Thoracic aorta (tissue), 2 donors: ENCODE data around the gene PPARG. TPM values are rescaled to one million over a fixed set of nuclear protein-coding genes. Genes with fewer than 3 reads are reported as not detected.

Source experiments
- ATAC-seq: fragments of 150-250 bp; one replicate; pipeline ENCODE4 v1.8.0; 2017; ENCODE audit warnings: low read depth; ENCODE audit not compliant: insufficient number of reproducible peaks, low FRiP score
- DNase-seq: peaks from one replicate; pipeline ENCODE4 v3.0.0-alpha.2; 2020; ENCODE audit warnings: low spot score
- H3K27ac ChIP-seq, 2 donors: fragments of 200-600 bp; sonication (generic); 1 replicate in 1 of 2; 2 replicates in 1 of 2; pipeline ENCODE4 v1.5.1; 2016; ENCODE audit warnings: mild to moderate bottlenecking in 2 of 2, moderate library complexity in 2 of 2
- H3K27me3 ChIP-seq: fragments of 200-600 bp; sonication (generic); replicated peaks from 2 replicates; pipeline ENCODE4 v1.6.0; 2016; ENCODE audit warnings: mild to moderate bottlenecking; ENCODE audit not compliant: insufficient read depth
- H3K36me3 ChIP-seq: fragments of 200-600 bp; sonication (generic); one replicate; pipeline ENCODE4 v1.5.1; 2016
- H3K4me1 ChIP-seq, 2 donors: fragments of 200-600 bp; sonication (generic); 1 replicate in 1 of 2; 2 replicates in 1 of 2; pipeline versions ENCODE4 v1.5.1 to v1.6.0; 2016; ENCODE audit warnings: low read depth in 2 of 2, mild to moderate bottlenecking in 1 of 2; ENCODE audit not compliant: control insufficient read depth in 1 of 2
- H3K4me3 ChIP-seq: fragments of 200-600 bp; sonication (generic); 2 replicates; pipeline ENCODE4 v1.5.1; 2016; ENCODE audit warnings: mild to moderate bottlenecking
- H3K9me3 ChIP-seq: fragments of 200-600 bp; sonication (generic); 2 replicates; pipeline ENCODE4 v1.5.1; 2016
- CTCF ChIP-seq: fragments of 200-600 bp; sonication (generic); IDR thresholded peaks from one replicate; pipeline ENCODE4 v1.5.1; 2019; ENCODE audit warnings: antibody characterized with exemption
- total RNA-seq, 2 donors: library from RNA; depleted of rRNA; stranded (reverse); fragments of >200 nt; gene quantifications; one replicate each; pipeline versions ENCODE4 v1.1.0 to v1.2.3, GENCODE V29; 2016

PPARG gene
- total RNA-seq, 2 donors from 2014 or later: 8.5 to 13.1 TPM

GRCh38 chr3:12427551-12427950, 138.7 kb downstream of the PPARG start:
- ATAC-seq (no peak), DNase-seq (no peak)
- TF ChIP-seq CTCF: no peak

DNA sequence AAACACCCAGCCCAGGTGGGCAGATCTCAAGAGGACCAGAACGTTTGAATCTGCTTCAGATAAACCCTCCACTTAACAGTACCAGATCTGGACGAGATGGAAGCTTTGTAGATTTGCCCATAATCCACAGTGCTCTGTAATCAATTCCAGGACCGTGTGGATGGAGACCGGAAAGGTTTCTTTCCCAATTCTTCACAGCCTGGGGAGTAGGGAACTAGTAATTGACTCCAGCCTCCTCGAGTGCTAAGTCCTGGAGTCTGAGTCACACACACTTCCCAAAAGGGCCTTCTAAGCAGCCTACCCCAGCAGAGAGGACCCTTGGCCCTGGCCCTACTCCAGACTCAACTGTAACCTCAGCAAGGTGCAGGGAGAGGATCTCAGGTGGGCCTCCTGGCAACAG, 139.3 kb downstream of the PPARG start:
- TF ChIP-seq CTCF: no peak
- Histone ChIP-seq H3K4me1 (peaks cover 8 to 17% of the 10 kb centered on the region in 2 donors), H3K36me3 (no peaks in the 10 kb centered on the region), H3K4me3 (no peak overlapping the region), H3K9me3 (no peaks in the 10 kb centered on the region), H3K27me3 (no peaks in the 10 kb centered on the region), H3K27ac (no peak overlapping the region)
- DNase-seq (no peak), ATAC-seq (no peak)

More at GRCh38 chr3:12427551-12427950, 138.7 kb downstream of the PPARG start:
- Histone ChIP-seq H3K4me1 (peaks cover 9 to 20% of the 10 kb centered on the region in 2 donors), H3K27me3 (no peaks in the 10 kb centered on the region), H3K27ac (no peak overlapping the region), H3K9me3 (no peaks in the 10 kb centered on the region), H3K4me3 (no peak overlapping the region), H3K36me3 (no peaks in the 10 kb centered on the region)

DNA sequence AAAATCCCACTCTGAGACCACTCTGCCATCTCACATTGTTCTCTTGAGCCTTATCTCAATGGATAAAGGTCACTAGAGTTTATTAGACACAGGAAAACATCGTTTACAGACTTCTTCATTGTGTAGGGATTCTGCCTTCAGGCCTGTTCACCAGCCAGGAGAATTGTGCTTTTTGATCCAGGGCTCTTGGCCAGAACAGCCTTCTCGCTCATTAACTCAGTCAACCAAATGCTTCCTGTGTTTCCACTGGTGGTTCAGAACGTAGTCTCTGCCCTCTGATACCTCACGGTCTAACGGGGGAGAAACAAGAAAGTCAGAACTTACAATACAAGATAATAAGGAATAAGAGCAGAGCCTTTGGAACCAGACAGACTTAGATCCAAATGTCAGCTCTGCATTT, 141.2 kb downstream of the PPARG start:
- H3K9me3 ChIP-seq: no peaks in the 10 kb centered on the region
- H3K4me3 ChIP-seq: no peak overlapping the region
- ATAC-seq: no peak
- no peaks in the 10 kb centered on the region for H3K36me3 ChIP-seq
- no peaks in the 10 kb centered on the region for H3K27me3 ChIP-seq
- H3K27ac ChIP-seq: no peak overlapping the region
- DNase-seq: no peak
- TF ChIP-seq CTCF: no peak
- no peaks in the 10 kb centered on the region for H3K4me1 ChIP-seq

GRCh38 chr3:12433823-12434222, 145.0 kb downstream of the PPARG start:
- Histone ChIP-seq H3K27ac (no peak overlapping the region), H3K4me3 (no peak overlapping the region), H3K27me3 (no peaks in the 10 kb centered on the region), H3K9me3 (no peaks in the 10 kb centered on the region), H3K36me3 (no peaks in the 10 kb centered on the region), H3K4me1 (peaks cover 0 to 12% of the 10 kb centered on the region in 2 donors)
- ATAC-seq (no peak), DNase-seq (no peak)
- TF ChIP-seq CTCF: no peak

GRCh38 chr3:12436514-12437220, 147.8 kb downstream of the PPARG start:
- ATAC-seq: no peak
- Histone ChIP-seq H3K4me3 (peak overlapping the region; percentile 35), H3K27ac (no peak overlapping the region), H3K27me3 (no peaks in the 10 kb centered on the region), H3K4me1 (peaks cover 0 to 25% of the 10 kb centered on the region in 2 donors), H3K9me3 (no peaks in the 10 kb centered on the region), H3K36me3 (no peaks in the 10 kb centered on the region)
- DNase-seq: no peak
- TF ChIP-seq CTCF: no peak
